ENCODE measurements around the gene IL1A.

IL1A gene

GRCh38 chr2:112794131-112794733, 9.9 kb upstream of the IL1A start:
- no peaks in the 10 kb centered on the region for H3K9me3 ChIP-seq (ENCODE audit: severe bottlenecking)
- DNase-seq (ENCODE audit: low spot score) (peak; percentile 89), ATAC-seq (ENCODE audit: low read depth) (peak; percentile 79)
- H3K4me1 ChIP-seq (ENCODE audit: insufficient read depth, poor library complexity, severe bottlenecking), result peaks cover 32% of the 10 kb centered on the region
- H3K4me3 ChIP-seq (ENCODE audit: severe bottlenecking), result no peak overlapping the region
- peak overlapping the region; percentile 99 for H3K27ac ChIP-seq (ENCODE audit: poor library complexity, severe bottlenecking)
- no peaks in the 10 kb centered on the region for H3K36me3 ChIP-seq (ENCODE audit: low read depth)
- TF ChIP-seq CTCF (IDR thresholded peaks at IDR 0.05; ENCODE audit: poor library complexity, severe bottlenecking), result no peak
- no peaks in the 10 kb centered on the region for H3K27me3 ChIP-seq (ENCODE audit: insufficient read depth, poor library complexity, severe bottlenecking)

GRCh38 chr2:112793449-112793978, 9.2 kb upstream of the IL1A start:
- H3K27me3 ChIP-seq (ENCODE audit: insufficient read depth, poor library complexity, severe bottlenecking), result no peaks in the 10 kb centered on the region
- H3K27ac ChIP-seq (ENCODE audit: poor library complexity, severe bottlenecking), result peak overlapping the region; percentile 99
- no peak for TF ChIP-seq CTCF (IDR thresholded peaks at IDR 0.05; ENCODE audit: poor library complexity, severe bottlenecking)
- no peaks in the 10 kb centered on the region for H3K9me3 ChIP-seq (ENCODE audit: severe bottlenecking)
- DNase-seq (ENCODE audit: low spot score) (no peak), ATAC-seq (ENCODE audit: low read depth) (peak; percentile 35; the same call in 2 of the 3 replicates)
- H3K4me1 ChIP-seq (ENCODE audit: insufficient read depth, poor library complexity, severe bottlenecking), result peaks cover 32% of the 10 kb centered on the region
- H3K36me3 ChIP-seq (ENCODE audit: low read depth), result no peaks in the 10 kb centered on the region
- no peak overlapping the region for H3K4me3 ChIP-seq (ENCODE audit: severe bottlenecking)

- H3K36me3 ChIP-seq (ENCODE audit: low read depth), result no peaks in the 10 kb centered on the region
- ATAC-seq (ENCODE audit: low read depth) (no peak), DNase-seq (ENCODE audit: low spot score) (no peak)
- H3K4me3 ChIP-seq (ENCODE audit: severe bottlenecking), result no peak overlapping the region
- H3K9me3 ChIP-seq (ENCODE audit: severe bottlenecking), result no peaks in the 10 kb centered on the region
- H3K27me3 ChIP-seq (ENCODE audit: insufficient read depth, poor library complexity, severe bottlenecking), result no peaks in the 10 kb centered on the region
- peaks cover 40% of the 10 kb centered on the region for H3K4me1 ChIP-seq (ENCODE audit: insufficient read depth, poor library complexity, severe bottlenecking)
- H3K27ac ChIP-seq (ENCODE audit: poor library complexity, severe bottlenecking), result peak overlapping the region; percentile 99
- TF ChIP-seq CTCF (IDR thresholded peaks at IDR 0.05; ENCODE audit: poor library complexity, severe bottlenecking), result no peak
Observed at GRCh38 chr2:112792419-112792818, 8.1 kb upstream of the IL1A start.

GRCh38 chr2:112791693-112792230, 7.5 kb upstream of the IL1A start:
- Histone ChIP-seq H3K36me3 (ENCODE audit: low read depth) (no peaks in the 10 kb centered on the region), H3K4me1 (ENCODE audit: insufficient read depth, poor library complexity, severe bottlenecking) (peaks cover 47% of the 10 kb centered on the region), H3K9me3 (ENCODE audit: severe bottlenecking) (no peaks in the 10 kb centered on the region), H3K27ac (ENCODE audit: poor library complexity, severe bottlenecking) (peak overlapping the region; percentile 99), H3K27me3 (ENCODE audit: insufficient read depth, poor library complexity, severe bottlenecking) (no peaks in the 10 kb centered on the region), H3K4me3 (ENCODE audit: severe bottlenecking) (no peak overlapping the region)
- ATAC-seq (ENCODE audit: low read depth), result no peak
- DNase-seq (ENCODE audit: low spot score), result no peak
- TF ChIP-seq CTCF (IDR thresholded peaks at IDR 0.05; ENCODE audit: poor library complexity, severe bottlenecking), result no peak

GRCh38 chr2:112791019-112791418, 6.7 kb upstream of the IL1A start:
- no peak overlapping the region for H3K4me3 ChIP-seq (ENCODE audit: severe bottlenecking)
- no peaks in the 10 kb centered on the region for H3K36me3 ChIP-seq (ENCODE audit: low read depth)
- H3K9me3 ChIP-seq (ENCODE audit: severe bottlenecking), result no peaks in the 10 kb centered on the region
- TF ChIP-seq CTCF (IDR thresholded peaks at IDR 0.05; ENCODE audit: poor library complexity, severe bottlenecking), result no peak
- no peak for DNase-seq (ENCODE audit: low spot score)
- H3K27me3 ChIP-seq (ENCODE audit: insufficient read depth, poor library complexity, severe bottlenecking), result no peaks in the 10 kb centered on the region
- peak overlapping the region; percentile 99 for H3K27ac ChIP-seq (ENCODE audit: poor library complexity, severe bottlenecking)
- ATAC-seq (ENCODE audit: low read depth), result no peak
- H3K4me1 ChIP-seq (ENCODE audit: insufficient read depth, poor library complexity, severe bottlenecking), result peaks cover 54% of the 10 kb centered on the region

Measured in RWPE2 (cell line).